HG02973 (cell line): ENCODE results near the gene HNRNPA3.
"Not testable (repeated sequence)": the region's sequence is repeated elsewhere in the genome, so short reads cannot be mapped to it uniquely, and the experiment has no call there.

Experiments used
- ATAC-seq: cut with Tn5 transposase; IDR thresholded peaks from one replicate; pipeline ENCODE4 v1.9.1; 2021; ENCODE audit warnings: moderate library complexity; ENCODE audit not compliant: unreplicated experiment

HNRNPA3 gene

DNA sequence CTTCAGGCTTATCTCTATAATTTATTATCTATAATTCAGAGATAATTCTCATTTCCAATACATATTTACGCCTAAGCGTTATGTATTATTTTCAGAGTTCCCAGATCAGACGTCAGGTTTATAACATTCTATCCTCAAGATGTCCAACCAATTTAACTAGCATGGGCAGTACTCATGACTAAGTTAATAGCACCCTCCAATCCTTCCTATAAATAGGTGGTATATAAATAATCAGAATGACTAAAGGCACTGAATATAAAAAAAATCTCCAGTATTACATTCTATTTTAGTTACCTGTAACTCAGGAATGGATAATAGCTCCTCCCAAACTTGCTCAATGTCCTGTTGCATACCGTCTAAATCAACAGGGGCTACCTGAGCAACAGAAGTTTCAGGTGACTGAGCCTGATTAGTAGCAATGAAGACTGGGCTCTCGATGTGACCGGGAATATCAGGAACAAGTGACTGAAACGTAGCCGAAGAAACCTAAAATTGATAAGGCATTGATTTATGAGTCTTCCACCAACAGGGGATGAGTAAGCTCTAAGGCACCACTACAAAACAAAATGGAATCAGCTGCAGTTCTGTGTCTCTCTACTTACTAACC, 19.6 kb downstream of the HNRNPA3 start:
- no peak for ATAC-seq

GRCh38 chr2:177234267-177234666, 21.7 kb downstream of the HNRNPA3 start:
- ATAC-seq, result no peak

DNA sequence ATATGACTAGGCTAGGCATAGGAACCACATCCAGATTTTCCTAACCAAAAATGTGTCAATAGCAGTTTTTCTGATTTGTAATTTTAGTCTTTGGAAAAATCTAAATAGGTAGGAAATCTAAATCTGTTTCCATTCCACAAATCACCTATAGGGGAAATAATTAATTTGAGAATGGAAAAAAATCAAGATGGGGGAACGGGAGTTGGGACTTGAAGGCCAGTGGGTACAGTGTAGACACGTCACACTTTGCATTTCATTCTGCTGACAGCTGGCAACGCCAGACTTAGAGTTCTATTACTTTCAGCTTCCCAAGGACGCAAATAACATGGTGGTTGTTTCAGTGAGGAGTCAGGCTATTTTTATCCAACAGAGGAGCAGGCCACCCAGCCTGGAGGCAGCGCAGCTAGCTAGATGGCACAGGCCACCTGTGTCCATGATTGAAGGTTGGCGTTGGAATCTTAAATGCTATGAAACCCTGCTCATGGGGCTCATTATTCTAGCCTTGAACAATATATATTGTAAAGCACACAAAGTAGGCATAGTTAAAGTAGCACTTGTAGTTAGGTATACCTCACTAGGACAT, 23.4 kb downstream of the HNRNPA3 start:
- ATAC-seq, result no peak

- ATAC-seq, result no peak
Observed at GRCh38 chr2:177237932-177238331, 25.3 kb downstream of the HNRNPA3 start.

DNA sequence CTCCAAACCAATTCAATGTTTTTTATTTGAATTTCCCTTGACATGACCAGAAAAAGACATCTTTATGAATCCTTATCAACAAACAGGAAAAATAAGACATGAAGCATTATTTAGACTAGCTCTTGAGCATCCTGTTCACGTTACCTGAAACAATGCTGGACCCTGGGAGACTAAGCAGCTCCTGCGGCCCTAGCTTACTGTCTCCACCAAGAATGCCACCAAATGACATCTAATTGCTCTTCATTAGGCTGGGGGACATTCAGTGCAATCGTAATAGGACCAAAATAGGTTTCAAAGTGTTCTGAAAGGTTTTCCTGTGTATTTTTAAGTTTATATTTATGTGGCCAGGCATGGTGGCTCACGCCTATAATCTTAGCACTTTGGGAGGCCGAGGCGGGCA, 26.5 kb downstream of the HNRNPA3 start:
- no peak for ATAC-seq

DNA sequence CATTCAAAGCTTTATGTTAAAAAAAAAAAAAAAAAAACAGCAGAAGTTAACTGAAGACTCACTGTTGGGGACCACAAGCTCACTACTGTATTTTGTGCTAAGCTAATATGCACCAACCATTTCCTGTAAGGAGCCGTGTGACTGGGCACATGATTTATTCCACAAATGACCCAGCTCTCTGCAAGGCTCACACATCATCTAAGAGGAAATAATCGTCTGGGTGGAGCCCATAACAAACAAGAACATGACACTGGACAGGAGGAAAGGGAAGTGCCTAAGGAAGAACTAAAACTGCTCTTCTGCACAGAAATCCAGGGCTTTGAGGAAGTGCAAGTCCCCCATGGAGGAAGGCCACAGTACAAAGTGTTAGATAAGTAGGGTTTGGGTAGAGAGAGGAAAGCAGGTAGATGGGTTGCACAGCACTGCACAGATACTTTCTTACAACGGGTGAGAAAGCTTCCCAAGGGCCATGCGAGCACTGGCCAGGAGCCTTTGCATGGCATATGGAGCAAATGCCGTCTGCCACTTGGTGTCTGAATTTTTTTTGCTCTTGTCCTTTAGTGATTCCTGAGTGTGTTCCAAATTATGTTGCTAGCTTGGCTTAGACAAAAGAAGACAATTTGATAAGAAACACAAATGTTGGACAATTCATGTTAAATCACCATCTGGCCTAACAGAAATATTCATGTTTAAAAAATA, 27.5 kb downstream of the HNRNPA3 start:
- ATAC-seq, result peak; percentile 37

DNA sequence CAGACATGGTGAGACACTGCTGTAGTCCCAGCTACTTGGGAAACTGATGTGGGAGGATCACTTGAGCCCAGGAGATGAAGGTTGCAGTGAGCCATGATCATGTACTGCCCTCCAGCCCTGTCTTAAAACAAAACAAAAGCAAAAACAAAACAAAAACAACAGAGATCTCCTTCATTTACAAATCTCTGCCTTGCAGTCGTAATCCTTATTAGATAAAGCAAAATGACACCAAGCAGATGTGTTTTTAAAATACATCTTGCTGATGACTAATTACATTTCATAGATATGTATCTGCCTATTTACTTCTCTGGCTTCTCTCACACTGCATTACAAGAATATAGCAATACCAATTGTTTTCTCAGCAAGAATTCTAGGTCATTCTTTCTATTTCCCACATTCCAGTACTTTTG, 29.1 kb downstream of the HNRNPA3 start:
- ATAC-seq, result no peak

DNA sequence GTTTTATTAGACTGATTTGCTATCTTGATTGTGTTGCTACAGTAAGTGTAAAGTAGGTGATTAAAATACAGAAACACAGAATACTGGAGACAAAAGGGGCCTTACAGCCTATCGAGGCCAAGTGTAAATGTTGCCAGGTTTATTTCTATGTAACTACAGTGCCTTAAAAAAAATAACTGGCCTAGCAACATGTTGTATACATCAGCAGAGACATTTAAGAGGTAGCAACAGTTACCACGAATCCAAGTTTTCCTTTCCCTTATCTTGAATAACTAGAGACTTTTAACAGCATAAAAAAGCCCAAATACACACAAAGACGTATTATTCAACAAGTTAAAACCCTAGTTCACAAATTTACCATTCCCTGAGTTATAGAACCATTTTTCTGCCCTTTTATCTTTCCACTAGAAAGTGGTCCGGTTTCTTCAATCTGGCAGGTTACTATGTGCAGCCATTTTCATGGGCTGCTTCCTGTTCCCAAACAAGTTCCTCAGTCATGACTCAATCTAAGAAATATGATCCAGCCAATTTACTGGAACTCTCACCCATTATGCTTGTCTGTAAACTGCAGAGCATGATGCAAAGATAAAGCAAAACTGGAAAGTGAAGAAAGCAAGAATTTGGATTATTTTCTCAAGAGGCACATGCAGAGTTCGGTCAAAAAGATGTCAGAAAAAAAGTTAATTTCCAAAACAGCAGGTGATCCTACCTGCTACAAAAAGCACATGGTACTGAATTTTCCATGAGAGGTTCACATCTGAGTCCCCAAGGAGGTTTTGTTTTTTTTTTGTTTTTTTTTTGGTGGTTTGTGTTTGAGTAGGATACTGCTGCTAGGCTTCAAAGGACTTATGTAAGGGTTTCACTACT, 29.8 kb downstream of the HNRNPA3 start:
- ATAC-seq, result no peak

DNA sequence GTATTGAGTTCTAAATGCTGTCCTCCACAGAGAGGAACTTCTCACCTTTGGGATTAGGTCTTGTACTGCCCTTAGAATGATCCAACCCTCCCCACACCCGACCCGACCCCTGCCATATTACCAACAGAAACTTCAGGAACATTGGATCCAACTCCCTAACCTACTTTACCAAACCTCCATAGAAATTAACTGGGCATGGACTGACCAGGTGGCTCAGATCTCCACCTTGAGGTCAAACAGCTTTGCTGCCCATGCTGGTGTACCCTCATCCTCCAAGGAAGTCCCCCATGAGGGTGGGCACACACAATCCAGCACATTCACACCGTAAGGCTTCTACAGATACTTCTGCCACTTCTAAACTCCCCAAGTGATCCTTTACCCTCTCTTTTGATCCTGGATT, 30.5 kb downstream of the HNRNPA3 start:
- no peak for ATAC-seq

DNA sequence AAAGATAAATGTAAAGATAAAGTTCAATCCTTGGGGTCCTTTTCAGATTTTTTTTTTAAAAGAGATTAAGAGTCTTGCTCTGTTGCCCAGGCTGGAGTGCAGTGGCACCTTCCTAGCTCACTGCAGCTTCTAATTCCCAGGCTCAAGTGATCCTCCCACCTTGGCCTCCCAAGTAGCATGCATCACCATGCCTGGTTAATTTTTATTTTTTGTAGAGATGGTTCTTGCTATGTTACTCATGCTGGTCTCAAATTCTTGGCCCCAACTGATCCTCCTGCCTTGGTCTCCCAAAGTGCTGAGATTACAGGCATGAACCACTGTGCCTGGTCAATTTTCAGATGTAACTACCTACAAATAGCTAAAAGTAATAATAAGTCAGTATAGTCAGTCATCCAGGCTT, 30.9 kb downstream of the HNRNPA3 start:
- ATAC-seq, result no peak

GRCh38 chr2:177244244-177244771, 31.7 kb downstream of the HNRNPA3 start:
- no peak for ATAC-seq

DNA sequence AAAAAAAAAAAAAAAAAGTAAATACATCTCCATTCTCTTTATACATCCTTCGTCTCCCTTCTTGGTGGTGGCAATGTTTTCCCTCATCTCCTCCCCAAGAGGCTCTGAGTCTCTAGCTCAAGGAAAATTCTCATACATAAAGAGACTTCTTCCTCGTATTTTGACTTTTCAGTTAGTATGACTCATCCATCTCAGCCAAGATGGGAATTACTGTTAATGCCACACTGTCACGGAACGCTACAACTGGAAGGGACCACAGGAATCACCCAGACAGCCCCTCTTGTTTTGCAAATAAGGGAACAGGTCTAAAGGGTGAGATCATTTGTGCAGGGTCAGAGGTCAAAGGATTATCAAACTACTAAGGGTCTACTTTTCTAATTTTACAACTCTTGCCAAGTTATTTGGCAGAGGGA, 32.4 kb downstream of the HNRNPA3 start:
- no peak for ATAC-seq

DNA sequence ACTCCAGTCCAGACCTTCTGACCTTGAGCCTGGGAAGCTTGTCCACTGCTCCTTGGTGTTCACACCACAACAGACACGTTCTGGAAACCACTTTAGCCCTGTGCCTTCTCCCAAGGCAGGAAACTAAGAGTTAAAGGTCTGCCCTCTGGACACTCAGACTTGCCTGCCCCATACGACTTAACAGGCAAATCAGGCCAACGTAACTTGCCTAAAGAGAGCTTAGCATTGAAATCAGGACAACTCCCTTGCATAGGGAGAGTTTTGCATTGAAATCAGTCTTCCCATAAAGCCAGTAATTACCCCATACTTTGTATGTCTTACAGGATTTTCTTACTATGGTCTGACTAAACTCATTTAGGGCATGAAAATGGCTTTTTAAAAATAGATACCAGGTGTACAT, 33.4 kb downstream of the HNRNPA3 start:
- no peak for ATAC-seq

GRCh38 chr2:177246523-177247030, 34.0 kb downstream of the HNRNPA3 start:
- not testable (repeated sequence) for ATAC-seq

- ATAC-seq, result no peak
Observed at GRCh38 chr2:177247693-177248262, 35.2 kb downstream of the HNRNPA3 start.

DNA sequence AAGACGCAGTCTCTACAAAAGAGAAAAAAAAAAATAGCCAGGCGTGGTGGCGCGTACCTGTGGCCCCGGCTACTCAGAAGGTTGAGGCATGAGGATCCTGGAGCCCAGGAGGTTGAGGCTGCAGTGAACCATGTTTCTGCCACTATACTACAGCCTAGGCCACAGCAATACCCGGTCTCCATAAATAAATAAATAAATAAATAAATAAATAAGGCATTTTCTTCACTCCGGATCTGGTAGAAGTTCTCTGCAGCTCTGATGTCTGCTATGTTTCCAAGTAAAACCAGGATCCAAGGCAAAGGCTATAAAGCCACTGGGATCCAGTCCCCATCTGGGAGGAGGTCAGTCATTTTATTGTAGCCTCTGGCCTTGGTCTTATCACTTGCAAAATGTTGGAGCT, 36.4 kb downstream of the HNRNPA3 start:
- ATAC-seq, result no peak

DNA sequence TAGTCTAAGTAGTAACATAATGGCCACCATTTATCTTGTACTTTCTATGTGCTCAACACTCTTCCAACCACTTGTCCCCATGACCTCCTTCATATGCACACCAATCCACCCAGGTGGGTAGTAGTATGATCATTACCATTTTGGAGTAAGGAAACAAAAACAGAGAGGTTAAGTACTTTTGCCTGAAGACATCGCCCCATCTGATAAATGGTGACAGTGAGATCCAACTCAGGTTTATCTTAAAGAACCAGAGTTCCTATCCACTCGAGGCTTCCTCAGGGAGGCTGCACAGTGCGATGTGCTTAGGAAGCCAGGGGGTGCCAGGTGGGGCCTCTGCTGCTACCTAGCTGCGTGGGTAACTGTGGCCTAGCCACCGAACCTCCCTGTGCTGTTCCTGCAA, 37.9 kb downstream of the HNRNPA3 start:
- ATAC-seq, result no peak

DNA sequence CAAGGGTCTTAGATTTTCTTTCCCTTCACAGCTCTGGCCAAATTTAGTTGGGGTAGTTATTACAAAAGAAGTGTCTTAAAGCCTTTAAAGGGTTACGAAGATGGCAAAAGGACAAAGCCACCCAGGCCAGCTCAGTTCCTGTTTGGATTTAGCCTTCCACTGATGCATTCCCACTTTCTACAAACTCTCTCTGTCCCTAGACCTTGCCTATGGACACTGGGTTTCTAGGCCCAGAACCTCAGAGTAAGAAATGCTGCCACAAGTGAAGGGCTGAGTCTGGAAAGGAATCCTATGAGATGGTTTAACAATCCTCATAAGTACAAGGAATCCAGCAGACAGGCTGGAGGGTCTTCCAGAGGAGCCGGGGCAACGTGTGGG, 38.6 kb downstream of the HNRNPA3 start:
- no peak for ATAC-seq

DNA sequence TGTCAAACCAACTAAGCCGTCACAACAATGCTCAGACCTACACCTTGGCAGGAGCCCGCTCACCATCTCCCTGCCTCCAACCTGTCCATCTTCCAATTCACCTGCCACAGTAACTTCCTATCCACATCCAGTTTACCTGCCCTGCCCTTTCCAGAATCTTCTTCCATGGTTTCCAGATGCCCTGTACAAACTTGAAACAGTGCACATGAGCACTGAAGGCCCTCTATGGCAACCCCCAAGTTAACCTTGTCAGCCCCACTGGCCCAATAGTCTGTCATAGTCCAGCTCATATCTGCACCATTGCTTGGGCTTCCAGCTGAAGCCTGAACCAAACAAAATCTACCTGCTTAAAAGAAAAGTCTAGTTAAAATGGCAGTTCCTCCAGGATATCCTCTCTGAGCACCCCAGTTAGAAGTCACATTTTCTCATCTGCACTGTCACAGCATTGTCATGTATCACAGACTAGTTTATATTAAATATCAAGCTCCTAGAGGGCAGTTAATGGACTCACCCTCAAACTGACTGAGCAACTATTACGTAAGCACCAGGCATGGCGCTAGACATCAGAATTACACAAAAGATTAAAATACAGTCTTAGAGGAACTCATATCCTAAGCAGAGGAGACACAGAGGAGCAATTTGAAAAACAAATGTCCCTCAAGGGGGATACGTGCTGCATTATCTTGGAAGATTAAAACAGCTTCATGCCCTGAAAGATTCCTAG, 40.4 kb downstream of the HNRNPA3 start:
- ATAC-seq, result no peak

DNA sequence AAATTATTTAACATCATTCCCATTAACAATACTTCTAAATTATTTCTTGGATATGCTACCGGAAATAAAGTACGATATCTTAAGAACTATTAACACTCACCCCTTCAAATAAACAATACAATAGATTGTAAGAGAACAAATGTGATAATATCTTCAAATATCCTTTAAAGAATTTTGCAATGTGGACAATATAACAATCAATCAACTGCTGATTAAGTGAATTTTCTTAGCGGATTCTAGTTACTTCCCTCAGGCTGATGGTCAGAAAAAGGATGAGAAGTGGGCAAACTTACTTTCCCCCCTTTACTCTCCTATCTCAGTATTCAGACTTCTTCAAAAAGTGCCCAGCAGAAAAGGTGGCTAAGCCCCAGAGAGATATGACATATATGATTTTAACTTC, 41.1 kb downstream of the HNRNPA3 start:
- ATAC-seq, result no peak
